Islet of Langerhans (tissue), 1 donor: ENCODE measurements around the gene SERPIND1.

Source experiments
- FAIRE-seq: peaks from one replicate; lab custom pipeline; 2011; peaks lifted over from hg19 to GRCh38; lab: Jason Lieb, UNC

The SERPIND1 gene

GRCh38 chr22:20793748-20794649 lies 20.1 kb downstream of the SERPIND1 start:
- no peak for FAIRE-seq

- FAIRE-seq: no peak
Measured at GRCh38 chr22:20794650-20795413, 20.9 kb downstream of the SERPIND1 start.

DNA sequence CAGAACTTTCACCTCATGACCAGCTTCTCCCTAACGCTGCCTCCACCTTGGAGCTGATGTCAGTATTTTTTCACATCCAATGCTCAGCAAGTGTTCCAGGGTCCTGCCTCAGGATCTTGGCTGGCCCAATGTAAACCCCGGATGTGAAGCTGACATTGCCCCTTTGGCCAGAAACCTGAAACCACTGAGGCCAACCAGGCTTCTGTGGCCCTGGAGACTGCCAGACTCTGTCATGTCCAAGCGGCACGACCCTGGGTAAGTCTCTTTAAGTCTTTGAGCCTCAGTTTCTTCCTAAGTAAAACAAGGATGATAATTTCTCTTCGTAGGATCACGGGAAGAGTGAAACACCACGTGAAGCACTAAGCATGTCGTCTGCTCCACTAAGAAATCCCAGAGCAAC lies 22.8 kb downstream of the SERPIND1 start:
- FAIRE-seq: no peak

- FAIRE-seq: no peak
Measured at GRCh38 chr22:20798218-20798617, 24.3 kb downstream of the SERPIND1 start.

DNA sequence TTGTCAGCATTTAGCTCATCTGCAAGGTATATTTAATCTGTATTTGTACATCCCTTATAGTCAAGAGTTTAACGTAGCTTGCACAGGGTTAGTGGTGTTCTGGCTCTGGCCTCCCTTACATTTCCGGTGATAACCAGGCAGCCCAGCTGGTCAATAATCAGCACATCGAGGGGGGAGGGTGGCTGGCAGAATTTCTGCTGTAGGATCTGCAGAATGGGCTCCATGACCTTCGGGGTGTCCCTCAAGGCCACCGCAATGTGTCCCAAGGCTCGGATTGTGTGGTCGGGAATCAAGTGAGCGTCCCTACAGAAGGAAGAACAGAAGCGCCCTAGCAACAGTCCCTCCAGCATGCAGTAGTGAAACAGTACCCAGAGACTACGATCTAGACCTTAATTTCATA lies 25.1 kb downstream of the SERPIND1 start:
- no peak for FAIRE-seq

- FAIRE-seq: no peak
Measured at GRCh38 chr22:20799449-20799848, 25.5 kb downstream of the SERPIND1 start.

- no peak for FAIRE-seq
Measured at GRCh38 chr22:20802452-20802851, 28.5 kb downstream of the SERPIND1 start.

DNA sequence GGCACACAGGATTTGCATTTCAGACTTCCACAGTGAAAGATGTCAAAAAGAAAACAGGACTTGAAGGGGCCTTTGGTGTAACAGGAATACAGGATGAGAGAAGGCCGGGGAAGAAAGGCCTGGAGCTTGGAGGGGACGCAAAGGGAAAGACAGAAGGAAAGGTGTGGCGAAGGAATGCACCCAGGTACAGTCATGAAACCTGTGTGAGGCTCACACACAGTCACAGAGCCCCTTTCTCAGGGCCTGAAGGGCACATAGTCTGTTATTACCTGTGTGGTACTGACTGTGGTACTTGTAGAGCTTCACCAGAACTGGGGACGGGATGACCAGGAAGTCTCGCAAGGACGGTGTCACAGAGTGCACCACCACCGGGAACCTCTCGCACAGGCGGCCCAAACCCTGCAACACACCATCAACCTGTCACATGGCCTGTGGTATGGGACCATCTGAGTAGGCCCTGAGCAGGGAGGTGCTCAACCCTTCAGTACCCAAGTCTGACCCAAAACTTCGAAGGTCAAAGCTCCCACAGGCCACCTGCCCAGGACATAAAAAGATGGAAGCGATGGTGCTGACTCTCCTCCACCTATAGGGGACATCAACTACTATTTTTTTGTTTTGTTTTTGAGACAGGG lies 29.1 kb downstream of the SERPIND1 start:
- no peak for FAIRE-seq

DNA sequence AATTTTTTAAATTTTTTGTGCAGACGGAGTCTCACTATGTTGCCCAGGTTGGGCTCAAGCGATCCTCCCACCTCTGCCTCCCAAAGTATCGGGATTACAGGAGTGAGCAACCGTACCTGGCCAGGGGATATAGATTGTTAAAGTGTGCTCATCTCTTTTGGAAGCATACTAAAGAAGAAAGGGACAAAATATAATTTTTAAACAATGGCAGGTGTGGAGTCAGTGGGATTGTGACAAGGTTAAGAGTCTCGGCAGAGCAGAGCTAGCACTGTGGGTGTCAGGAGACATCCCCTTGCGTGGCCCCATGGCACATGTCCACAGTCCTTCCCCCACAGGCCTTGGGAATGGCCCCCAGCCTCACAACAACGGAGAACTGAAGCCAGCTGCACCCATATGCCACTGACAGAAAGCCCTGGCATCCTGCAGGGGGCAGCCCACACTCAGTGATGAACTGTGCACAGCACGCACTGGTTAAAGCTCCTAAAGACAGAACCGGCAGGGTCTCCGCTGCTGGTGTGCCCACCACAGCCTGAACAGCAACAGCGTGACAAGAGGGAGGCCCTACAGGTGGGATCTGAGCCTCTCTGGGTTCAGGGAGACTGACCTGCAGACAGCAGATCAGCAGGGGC lies 29.9 kb downstream of the SERPIND1 start:
- FAIRE-seq: no peak

DNA sequence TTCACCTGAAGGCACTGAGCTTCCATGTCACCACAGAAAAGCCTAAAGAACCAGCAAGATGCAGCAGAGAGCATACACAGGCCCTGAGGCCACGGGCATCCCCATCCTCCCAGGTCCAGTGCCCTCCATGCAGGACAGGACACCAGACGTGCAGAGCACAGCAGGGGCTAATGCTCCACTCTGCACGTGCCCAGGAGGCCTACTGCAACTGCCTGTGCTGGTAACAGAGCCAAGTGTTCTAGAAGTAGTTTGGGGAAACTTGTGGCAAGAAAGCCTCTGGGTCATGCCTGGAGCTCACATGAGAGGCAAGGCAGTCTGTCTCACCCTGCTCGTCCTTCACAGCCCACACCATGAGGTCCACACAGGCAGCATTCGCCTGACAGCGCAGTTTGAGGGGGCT lies 30.7 kb downstream of the SERPIND1 start:
- FAIRE-seq: no peak

DNA sequence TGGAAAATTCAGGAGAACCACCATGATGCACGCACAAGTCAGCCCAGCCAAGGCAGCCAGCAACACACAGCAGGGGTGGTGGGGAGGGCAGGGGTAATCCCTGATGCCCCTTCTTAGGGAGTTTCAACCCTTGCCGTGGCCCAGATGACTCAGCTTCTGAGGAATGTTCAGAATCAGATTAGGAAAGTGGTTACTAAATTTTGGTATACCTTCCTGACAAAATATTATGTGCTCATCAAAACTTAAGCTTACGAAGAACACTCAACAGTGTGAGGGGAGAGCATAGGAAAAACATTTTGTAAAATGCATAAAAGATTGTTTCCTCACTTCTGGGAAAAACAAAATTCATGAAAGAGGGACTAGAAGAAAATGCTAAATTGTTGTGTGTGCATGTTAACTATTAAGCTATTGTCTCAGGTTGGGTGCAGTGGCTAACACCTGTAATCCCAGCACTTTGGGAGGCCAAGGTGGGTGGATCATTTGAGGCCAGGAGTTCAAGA lies 32.1 kb downstream of the SERPIND1 start:
- FAIRE-seq: no peak

- FAIRE-seq: no peak
Measured at GRCh38 chr22:20807315-20807752, 33.4 kb downstream of the SERPIND1 start.

DNA sequence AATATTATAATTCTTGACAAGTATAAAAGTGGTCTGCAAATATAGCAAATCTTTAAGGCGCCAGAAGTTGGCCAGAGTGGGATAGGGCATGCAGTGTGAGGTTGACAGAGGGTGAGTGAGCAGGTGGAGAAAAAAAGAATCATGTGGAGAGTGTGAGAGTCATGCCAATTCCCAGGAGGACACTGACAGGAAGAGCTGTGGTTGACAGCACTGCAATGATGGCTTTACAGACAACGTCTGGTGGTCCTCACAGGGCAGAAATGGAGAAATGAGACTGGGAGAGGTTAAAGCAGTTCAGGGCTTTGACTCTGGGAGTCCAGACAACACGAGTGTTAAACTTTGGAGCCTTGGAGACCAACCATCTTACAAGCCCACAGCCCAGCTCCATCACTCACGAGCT lies 34.9 kb downstream of the SERPIND1 start:
- FAIRE-seq: no peak

- FAIRE-seq: no peak
Measured at GRCh38 chr22:20809538-20810185, 35.7 kb downstream of the SERPIND1 start.

- no peak for FAIRE-seq
Measured at GRCh38 chr22:20810645-20811044, 36.7 kb downstream of the SERPIND1 start.

- no peak for FAIRE-seq
Measured at GRCh38 chr22:20811171-20811570, 37.3 kb downstream of the SERPIND1 start.

- no peak for FAIRE-seq
Measured at GRCh38 chr22:20811971-20812660, 38.2 kb downstream of the SERPIND1 start.

- FAIRE-seq: no peak
Measured at GRCh38 chr22:20813056-20813455, 39.1 kb downstream of the SERPIND1 start.

- no peak for FAIRE-seq
Measured at GRCh38 chr22:20814221-20814808, 40.4 kb downstream of the SERPIND1 start.

- FAIRE-seq: no peak
Measured at GRCh38 chr22:20815477-20816050, 41.7 kb downstream of the SERPIND1 start.
